Naive thymus-derived CD4-positive, alpha-beta T cell (primary cell): ENCODE data around the gene CELA3B. TPM values are rescaled to one million over a fixed set of nuclear protein-coding genes. Genes with fewer than 3 reads are reported as not detected.

Source experiments
- ATAC-seq: fragments of 150-1000 bp; cut with Tn5 transposase; 2 replicates; pipeline ENCODE4 v1.10.0; 2021; ENCODE audit warnings: mild to moderate bottlenecking, moderate library complexity
- CTCF ChIA-PET: fragments of 350-600 bp; sonication (Branson Sonifier 250); formaldehyde crosslinking; loops from one replicate; lab custom pipeline; 2021; ENCODE audit warnings: antibody characterized with exemption; lab: Charles Lee
- POLR2A ChIA-PET: fragments of 350-600 bp; sonication (Branson Sonifier 250); formaldehyde crosslinking; loops from one replicate; lab custom pipeline; 2021; ENCODE audit warnings: antibody characterized with exemption, inconsistent platforms; lab: Charles Lee
- DNase-seq, 9 donors: peaks; one replicate each; pipeline versions ENCODE4 v3.0.0 to v3.0.0-alpha.2; 2020 to 2022; ENCODE audit warnings: mixed read lengths in 1 of 9
- H3K27ac ChIP-seq: one replicate; pipeline ENCODE4 v1.7.0; 2013; ENCODE audit warnings: mild to moderate bottlenecking, low read depth, low read length, moderate library complexity
- H3K27me3 ChIP-seq, 2 donors: one replicate each; pipeline ENCODE4 v1.7.0; 2013; ENCODE audit warnings: low read length in 2 of 2, mild to moderate bottlenecking in 2 of 2, moderate library complexity in 2 of 2; ENCODE audit not compliant: control insufficient read depth in 2 of 2, insufficient read depth in 2 of 2
- H3K36me3 ChIP-seq, 3 experiments: 1 replicate in 2 of 3; 2 replicates in 1 of 3; pipeline ENCODE4 v1.7.0; 2013; ENCODE audit warnings: low read length in 3 of 3, mild to moderate bottlenecking in 3 of 3, moderate library complexity in 1 of 3; ENCODE audit not compliant: insufficient read depth in 3 of 3, control insufficient read depth in 2 of 3
- H3K4me1 ChIP-seq, 2 donors: one replicate each; pipeline ENCODE4 v1.7.0; 2013; ENCODE audit warnings: low read length in 2 of 2, mild to moderate bottlenecking in 2 of 2, moderate library complexity in 1 of 2; ENCODE audit not compliant: control insufficient read depth in 2 of 2, insufficient read depth in 2 of 2
- H3K4me3 ChIP-seq: 2 replicates; pipeline ENCODE4 v1.7.0; 2013; ENCODE audit warnings: mild to moderate bottlenecking, low read length
- H3K9me3 ChIP-seq, 3 experiments: 1 replicate in 2 of 3; 2 replicates in 1 of 3; pipeline ENCODE4 v1.7.0; 2013; ENCODE audit warnings: low read length in 3 of 3; ENCODE audit not compliant: control insufficient read depth in 2 of 3
- H3K27ac Mint-ChIP-seq, 9 donors: one replicate each; pipeline ENCODE4 v1.8.0; 2020 to 2022; ENCODE audit warnings: mixed read lengths in 9 of 9, mild to moderate bottlenecking in 8 of 9, moderate library complexity in 5 of 9, inconsistent platforms in 2 of 9
- H3K27me3 Mint-ChIP-seq, 5 donors: one replicate each; pipeline ENCODE4 v1.8.0; 2021 to 2022; ENCODE audit warnings: mixed read lengths in 5 of 5, mild to moderate bottlenecking in 1 of 5
- H3K36me3 Mint-ChIP-seq, 5 donors: one replicate each; pipeline ENCODE4 v1.8.0; 2020 to 2022; ENCODE audit warnings: mixed read lengths in 5 of 5, mild to moderate bottlenecking in 3 of 5, inconsistent platforms in 1 of 5
- H3K4me1 Mint-ChIP-seq, 7 donors: one replicate each; pipeline ENCODE4 v1.8.0; 2020 to 2022; ENCODE audit warnings: mixed read lengths in 7 of 7, mild to moderate bottlenecking in 3 of 7, inconsistent platforms in 1 of 7
- H3K4me3 Mint-ChIP-seq, 10 donors: one replicate each; pipeline ENCODE4 v1.8.0; 2020 to 2022; ENCODE audit warnings: mild to moderate bottlenecking in 10 of 10, mixed read lengths in 10 of 10, moderate library complexity in 6 of 10, inconsistent platforms in 2 of 10
- H3K9me3 Mint-ChIP-seq, 11 donors: one replicate each; pipeline ENCODE4 v1.8.0; 2020 to 2022; ENCODE audit warnings: mixed read lengths in 11 of 11, mild to moderate bottlenecking in 4 of 11, inconsistent platforms in 1 of 11, moderate library complexity in 1 of 11
- intact Hi-C, 2 donors: fragments of 100-400 bp; cut with micrococcal nuclease; formaldehyde crosslinking; loops; one replicate each; pipeline ENCODE4 v1.15.1; 2023
- polyA plus RNA-seq, 2 donors: library from polyadenylated mRNA; unstranded; fragments of 300-500 nt; fragmentation: Illumina TruSeq; gene quantifications; one replicate each; pipeline ENCODE4 v1.2.3, GENCODE V29; 2021
- total RNA-seq, 6 experiments: library from RNA in 5 of 6; stranded (reverse) in 5 of 6; gene quantifications; 1 replicate in 5 of 6; 2 replicates in 1 of 6; pipeline ENCODE4 v1.2.3 and lab custom pipeline; 2021 to 2026

The CELA3B gene
- total and polyA plus RNA-seq, 7 experiments from 2014 or later, result not detected

GRCh38 chr1:21951226-21951870 is 25.5 kb upstream of the CELA3B start:
- ATAC-seq, result no peak
- Mint-ChIP-seq H3K36me3 (no peaks in the 10 kb centered on the region), H3K4me1 (peaks cover 0 to 13% (median 6%) of the 10 kb centered on the region in 7 donors), H3K27ac (no peak overlapping the region), H3K4me3 (no peak overlapping the region), H3K27me3 (no peaks in the 10 kb centered on the region), H3K9me3 (no peaks in the 10 kb centered on the region)
- no peak overlapping the region for H3K4me3 ChIP-seq
- intact Hi-C loops, result no loop called here
- H3K4me1 ChIP-seq, result peaks cover 0 to 11% of the 10 kb centered on the region in 2 donors
- H3K36me3 ChIP-seq, result no peaks in the 10 kb centered on the region
- H3K9me3 ChIP-seq, result no peaks in the 10 kb centered on the region
- H3K27me3 ChIP-seq, result no peaks in the 10 kb centered on the region
- no peak for DNase-seq
- H3K27ac ChIP-seq, result no peak overlapping the region
- ChIA-PET CTCF (no interaction called here), POLR2A (interaction anchor here (1.2 kb wide), 1 partner anchor 12 kb away, joined by 3 read pairs; no protein-coding TSS in a partner anchor)

DNA sequence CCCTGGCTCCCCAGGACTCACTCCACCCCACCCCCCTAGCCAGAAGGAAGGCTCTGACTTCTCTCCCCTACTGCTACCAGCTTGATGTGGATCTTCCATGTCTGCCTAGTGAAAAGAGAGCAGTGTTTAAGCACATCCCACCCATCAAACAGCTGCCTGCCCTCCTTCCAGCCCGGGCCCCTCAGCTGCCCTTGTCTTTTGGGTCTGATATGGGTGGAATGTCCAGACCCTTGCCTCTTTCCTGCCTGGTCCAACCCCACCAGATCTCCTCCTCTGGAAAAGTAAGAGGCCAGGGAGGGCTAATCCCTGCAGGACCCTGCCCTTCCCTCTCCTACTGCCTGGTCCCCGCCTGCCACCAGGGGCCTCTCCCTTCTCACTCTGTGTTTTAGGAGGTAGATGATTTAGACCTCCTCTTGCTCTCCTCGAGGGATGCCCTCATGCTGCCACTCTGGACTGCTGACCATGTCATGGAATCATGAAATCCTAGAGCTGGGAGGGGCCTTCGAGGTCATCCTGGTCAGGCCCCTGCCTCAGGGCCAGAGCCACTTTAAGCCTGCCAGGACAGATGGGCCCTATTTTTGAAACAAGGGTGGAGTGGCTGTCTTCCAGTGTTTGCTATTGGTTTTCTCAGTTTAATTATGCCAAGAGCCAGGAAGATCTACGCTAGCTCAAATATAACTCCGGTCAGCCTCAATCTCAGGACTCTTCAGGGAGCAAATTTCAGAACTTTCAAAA is 23.9 kb upstream of the CELA3B start:
- Histone ChIP-seq H3K4me1 (peaks cover 8 to 24% of the 10 kb centered on the region in 2 donors), H3K36me3 (no peaks in the 10 kb centered on the region), H3K4me3 (no peak overlapping the region), H3K27ac (no peak overlapping the region), H3K9me3 (no peaks in the 10 kb centered on the region), H3K27me3 (no peaks in the 10 kb centered on the region)
- peaks cover 10 to 28% (median 20%) of the 10 kb centered on the region in 7 donors for H3K4me1 Mint-ChIP-seq
- DNase-seq (no peak), ATAC-seq (no peak)
- H3K27ac Mint-ChIP-seq, result peak overlapping the region in 5 of 9 donors; percentile 14 to 77 (median 59)
- H3K4me3 Mint-ChIP-seq, result no peak overlapping the region
- H3K36me3 Mint-ChIP-seq, result no peaks in the 10 kb centered on the region
- H3K27me3 Mint-ChIP-seq, result peaks cover 0 to 2% (median 0%) of the 10 kb centered on the region in 5 donors
- intact Hi-C loops, result no loop called here
- ChIA-PET CTCF (no interaction called here), POLR2A (no interaction called here)
- H3K9me3 Mint-ChIP-seq, result no peaks in the 10 kb centered on the region

DNA sequence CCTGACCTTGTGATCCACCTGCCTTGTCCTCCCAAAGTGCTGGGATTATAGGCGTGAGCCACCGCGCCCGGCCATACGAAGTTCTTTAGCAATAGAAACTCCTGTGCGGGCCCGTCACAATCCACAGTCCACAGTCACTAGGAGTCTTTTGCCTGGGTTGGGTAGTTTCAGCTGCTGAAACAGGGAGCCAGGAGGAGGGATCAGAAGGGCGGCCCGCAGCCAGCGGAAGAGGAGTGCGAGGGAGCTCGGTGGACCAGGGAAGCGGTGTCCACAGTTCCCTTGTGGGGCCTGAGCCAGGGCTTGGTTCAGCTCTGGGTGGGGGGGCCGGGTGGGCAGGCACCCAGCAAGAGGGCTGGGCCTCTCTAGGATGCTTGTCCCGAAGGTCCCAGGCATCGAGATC is 21.8 kb upstream of the CELA3B start:
- peak overlapping the region in 1 of 10 donors; percentile 14 for H3K4me3 Mint-ChIP-seq
- H3K36me3 ChIP-seq, result no peaks in the 10 kb centered on the region
- DNase-seq (no peak), ATAC-seq (no peak)
- H3K4me3 ChIP-seq, result no peak overlapping the region
- intact Hi-C loops, result no loop called here
- no peak overlapping the region for H3K27ac ChIP-seq
- H3K9me3 Mint-ChIP-seq, result no peaks in the 10 kb centered on the region
- H3K4me1 ChIP-seq, result peaks cover 8 to 31% of the 10 kb centered on the region in 2 donors
- H3K9me3 ChIP-seq, result no peaks in the 10 kb centered on the region
- H3K27ac Mint-ChIP-seq, result peak overlapping the region in 3 of 9 donors; percentile 23 to 38 (median 29)
- ChIA-PET POLR2A (interaction anchor here (1.2 to 1.5 kb wide), 2 partner anchors 10 to 172 kb away, joined by 3 read pairs; partner anchors contain the start of gene USP48), CTCF (interaction anchor here (0.9 kb wide), 1 partner anchor 32 kb away, joined by 3 read pairs; no protein-coding TSS in a partner anchor)
- peaks cover 17 to 44% (median 29%) of the 10 kb centered on the region in 7 donors for H3K4me1 Mint-ChIP-seq
- H3K27me3 Mint-ChIP-seq, result peaks cover 0 to 7% (median 2%) of the 10 kb centered on the region in 5 donors
- no peaks in the 10 kb centered on the region for H3K27me3 ChIP-seq
- no peaks in the 10 kb centered on the region for H3K36me3 Mint-ChIP-seq

DNA sequence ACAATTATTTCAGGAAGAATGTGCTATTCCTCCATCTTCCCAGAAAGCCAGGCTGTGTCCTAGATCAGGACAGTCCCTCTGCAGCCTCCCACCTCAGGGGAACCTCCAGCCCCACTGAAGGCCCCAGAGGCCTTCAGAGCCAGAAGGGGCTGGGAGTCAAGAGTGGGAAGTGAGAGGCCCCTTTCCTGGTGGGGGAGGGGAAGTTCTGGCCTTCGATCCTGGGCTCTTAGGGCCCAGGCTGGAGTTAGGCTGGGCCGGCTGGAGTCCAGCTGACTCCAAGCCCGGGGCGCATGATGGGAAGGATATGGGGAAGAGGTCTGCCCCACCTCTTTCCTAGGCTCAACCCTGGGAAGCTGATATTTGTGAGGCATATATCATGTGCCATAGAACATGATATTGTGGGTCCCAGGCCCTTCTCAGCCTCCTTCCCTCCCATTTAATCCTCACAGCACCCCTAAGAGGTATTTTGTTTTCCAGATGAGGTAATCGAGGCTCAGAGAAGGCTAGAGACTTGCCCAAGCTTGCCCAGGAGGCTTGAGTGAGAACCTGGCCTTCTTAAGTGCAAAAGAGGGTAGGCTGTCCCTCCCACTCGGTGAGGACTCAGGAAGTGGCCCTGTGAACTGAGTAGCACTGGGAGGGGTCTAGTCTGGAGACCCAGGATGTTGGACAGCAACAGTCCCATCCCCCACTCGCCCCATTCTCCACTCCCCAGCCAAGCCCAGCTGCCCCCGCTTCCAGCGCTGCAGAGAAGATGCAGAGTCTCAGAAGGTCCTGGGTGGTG is 21.1 kb upstream of the CELA3B start:
- no peaks in the 10 kb centered on the region for H3K36me3 Mint-ChIP-seq
- POLR2A ChIA-PET, result interaction anchor here (1.2 to 2.2 kb wide), 3 partner anchors 11 to 172 kb away, joined by 3 to 10 read pairs (median 5); partner anchors contain the start of gene USP48
- peaks cover 8 to 31% of the 10 kb centered on the region in 2 donors for H3K4me1 ChIP-seq
- H3K4me3 ChIP-seq, result no peak overlapping the region
- H3K4me1 Mint-ChIP-seq, result peaks cover 17 to 44% (median 29%) of the 10 kb centered on the region in 7 donors
- H3K27ac ChIP-seq, result peak overlapping the region; percentile 62
- intact Hi-C loops, result loop anchor here in 1 of 2 donors (2.0 kb wide), 2 partner anchors 47 to 297 kb away; no protein-coding TSS in a partner anchor
- CTCF ChIA-PET, result interaction anchor here (0.9 to 1.4 kb wide), 2 partner anchors 13 to 33 kb away, joined by 3 read pairs; no protein-coding TSS in a partner anchor
- peaks cover 0 to 7% (median 2%) of the 10 kb centered on the region in 5 donors for H3K27me3 Mint-ChIP-seq
- no peaks in the 10 kb centered on the region for H3K36me3 ChIP-seq
- peak overlapping the region in 9 of 10 donors; percentile 9 to 86 (median 80) for H3K4me3 Mint-ChIP-seq
- peak overlapping the region in 7 of 9 donors; percentile 41 to 99 (median 93) for H3K27ac Mint-ChIP-seq
- no peaks in the 10 kb centered on the region for H3K9me3 Mint-ChIP-seq
- ATAC-seq, result no peak
- H3K27me3 ChIP-seq, result no peaks in the 10 kb centered on the region
- DNase-seq, result no peak
- H3K9me3 ChIP-seq, result no peaks in the 10 kb centered on the region

- Histone ChIP-seq H3K4me1 (peaks cover 8 to 31% of the 10 kb centered on the region in 2 donors), H3K9me3 (no peaks in the 10 kb centered on the region), H3K27ac (peak overlapping the region; percentile 62), H3K36me3 (no peaks in the 10 kb centered on the region), H3K27me3 (no peaks in the 10 kb centered on the region), H3K4me3 (peak overlapping the region; percentile 43)
- H3K4me3 Mint-ChIP-seq, result peak overlapping the region; percentile 65 to 86 (median 80)
- DNase-seq (peak; percentile 21 to 84 (median 76)), ATAC-seq (peak; percentile 96)
- peak overlapping the region; percentile 77 to 99 (median 93) for H3K27ac Mint-ChIP-seq
- ChIA-PET CTCF (interaction anchor here (0.6 to 1.4 kb wide), 2 partner anchors 14 to 179 kb away, joined by 3 to 4 read pairs; no protein-coding TSS in a partner anchor), POLR2A (interaction anchor here (0.7 to 2.2 kb wide), 6 partner anchors 11 to 180 kb away, joined by 3 to 10 read pairs (median 4); partner anchors contain the start of gene USP48)
- no peaks in the 10 kb centered on the region for H3K36me3 Mint-ChIP-seq
- intact Hi-C loops, result loop anchor here in 1 of 2 donors (1.0 to 2.0 kb wide), 4 partner anchors 20 to 298 kb away; partner anchors contain the start of genes HSPG2 and USP48
- no peaks in the 10 kb centered on the region for H3K9me3 Mint-ChIP-seq
- H3K27me3 Mint-ChIP-seq, result peaks cover 0 to 7% (median 2%) of the 10 kb centered on the region in 5 donors
- H3K4me1 Mint-ChIP-seq, result peaks cover 17 to 44% (median 29%) of the 10 kb centered on the region in 7 donors
These were observed 19.9 kb upstream of the CELA3B start for GRCh38 chr1:21956720-21957552.
